Coronary artery (tissue), 2 donors: ENCODE results near the gene PTPN14.
"Not testable (repeated sequence)": the region's sequence is repeated elsewhere in the genome, so short reads cannot be mapped to it uniquely, and the experiment has no call there.

Experiments
- DNase-seq: peaks from one replicate; pipeline ENCODE4 v3.0.0-alpha.2; 2017; ENCODE audit warnings: low spot score
- H3K27ac ChIP-seq, 2 donors: fragments of 200-600 bp; sonication (generic); one replicate each; pipeline ENCODE4 v1.5.1; 2016 to 2019
- H3K4me3 ChIP-seq: fragments of 200-600 bp; sonication (generic); 2 replicates; pipeline ENCODE4 v1.5.1; 2016; ENCODE audit warnings: mild to moderate bottlenecking, moderate library complexity
- CTCF ChIP-seq: fragments of 200-600 bp; sonication (generic); IDR thresholded peaks from one replicate; pipeline ENCODE4 v1.5.1; 2019; ENCODE audit warnings: antibody characterized with exemption

PTPN14 gene

GRCh38 chr1:214402613-214403083 is 148.8 kb downstream of the PTPN14 start:
- no peak for TF ChIP-seq CTCF
- no peak for DNase-seq
- Histone ChIP-seq H3K4me3 (no peak overlapping the region), H3K27ac (no peak overlapping the region)

GRCh38 chr1:214401666-214402065 is 149.7 kb downstream of the PTPN14 start:
- Histone ChIP-seq H3K27ac (no peak overlapping the region), H3K4me3 (no peak overlapping the region)
- DNase-seq = no peak
- no peak for TF ChIP-seq CTCF

- Histone ChIP-seq H3K4me3 (no peak overlapping the region), H3K27ac (no peak overlapping the region)
- no peak for DNase-seq
- TF ChIP-seq CTCF = no peak
Measured at GRCh38 chr1:214400131-214400530, 151.3 kb downstream of the PTPN14 start.

- DNase-seq = no peak
- no peak overlapping the region for H3K27ac ChIP-seq
- TF ChIP-seq CTCF = no peak
- no peak overlapping the region for H3K4me3 ChIP-seq
Measured at GRCh38 chr1:214398490-214398889, 152.9 kb downstream of the PTPN14 start.

- TF ChIP-seq CTCF = no peak
- no peak overlapping the region for H3K4me3 ChIP-seq
- DNase-seq = no peak
- no peak overlapping the region for H3K27ac ChIP-seq
Measured at GRCh38 chr1:214397497-214397896, 153.9 kb downstream of the PTPN14 start.

GRCh38 chr1:214396330-214396729 is 155.1 kb downstream of the PTPN14 start:
- Histone ChIP-seq H3K4me3 (no peak overlapping the region), H3K27ac (no peak overlapping the region)
- TF ChIP-seq CTCF = no peak
- DNase-seq = no peak

GRCh38 chr1:214394569-214394968 is 156.8 kb downstream of the PTPN14 start:
- not testable (repeated sequence) for H3K27ac ChIP-seq, H3K4me3 ChIP-seq, DNase-seq

- Histone ChIP-seq H3K27ac (no peak overlapping the region), H3K4me3 (no peak overlapping the region)
- no peak for TF ChIP-seq CTCF
- DNase-seq = no peak
Measured at GRCh38 chr1:214393086-214393485, 158.3 kb downstream of the PTPN14 start.
